ENCODE results near the gene MRPL50.

Gene MRPL50

DNA sequence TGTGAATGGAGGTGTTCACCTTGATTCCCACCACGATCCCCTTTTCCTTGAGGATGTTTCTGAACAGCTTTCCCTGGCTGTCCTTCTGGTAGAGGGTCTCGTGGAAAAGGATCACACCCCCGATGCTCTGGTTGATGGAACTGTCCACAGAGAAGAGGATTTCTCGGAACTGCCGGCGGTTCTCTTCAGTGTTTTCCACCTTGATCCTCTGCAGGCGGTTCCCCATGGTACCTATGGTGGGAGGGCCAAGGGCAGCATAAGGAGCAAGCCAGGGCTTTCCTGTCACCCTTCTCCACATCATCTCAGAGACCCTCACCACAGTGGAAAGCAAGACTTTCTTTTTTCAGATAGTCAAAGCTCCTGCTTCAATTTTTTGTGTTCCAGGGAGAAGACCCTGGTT lies 31.3 kb upstream of the MRPL50 start:
- Mint-ChIP-seq H3K27me3 (ENCODE audit: low read depth) (no peaks in the 10 kb centered on the region), H3K27ac (no peak overlapping the region), H3K9me3 (no peaks in the 10 kb centered on the region), H3K4me3 (no peak overlapping the region), H3K36me3 (ENCODE audit: low read depth) (no peaks in the 10 kb centered on the region), H3K4me1 (ENCODE audit: low read depth) (no peaks in the 10 kb centered on the region)
- no peak for DNase-seq (ENCODE audit: low spot score)

DNA sequence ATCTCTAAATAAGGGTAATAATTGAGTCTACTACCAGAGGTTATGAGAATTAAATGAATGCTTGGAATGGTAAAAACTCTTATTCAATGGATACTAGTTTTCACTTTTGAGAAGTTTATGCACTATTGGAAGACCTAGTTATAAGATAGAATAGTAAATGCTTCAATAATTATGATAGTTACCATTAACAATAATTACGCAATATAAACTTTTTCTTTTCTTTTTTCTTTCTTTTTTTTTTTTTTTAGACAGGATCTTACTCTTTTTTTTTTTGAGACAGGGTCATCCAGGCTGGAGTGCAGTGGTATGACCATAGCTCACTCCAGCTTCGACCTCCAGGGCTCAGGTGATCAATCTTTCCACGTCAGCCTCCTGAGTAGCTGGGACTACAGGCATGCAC lies 30.5 kb upstream of the MRPL50 start:
- H3K36me3 Mint-ChIP-seq (ENCODE audit: low read depth) = no peaks in the 10 kb centered on the region
- DNase-seq (ENCODE audit: low spot score) = no peak
- no peak overlapping the region for H3K27ac Mint-ChIP-seq
- no peaks in the 10 kb centered on the region for H3K27me3 Mint-ChIP-seq (ENCODE audit: low read depth)
- H3K9me3 Mint-ChIP-seq = peaks cover 4% of the 10 kb centered on the region
- H3K4me3 Mint-ChIP-seq = no peak overlapping the region
- H3K4me1 Mint-ChIP-seq (ENCODE audit: low read depth) = no peaks in the 10 kb centered on the region

DNA sequence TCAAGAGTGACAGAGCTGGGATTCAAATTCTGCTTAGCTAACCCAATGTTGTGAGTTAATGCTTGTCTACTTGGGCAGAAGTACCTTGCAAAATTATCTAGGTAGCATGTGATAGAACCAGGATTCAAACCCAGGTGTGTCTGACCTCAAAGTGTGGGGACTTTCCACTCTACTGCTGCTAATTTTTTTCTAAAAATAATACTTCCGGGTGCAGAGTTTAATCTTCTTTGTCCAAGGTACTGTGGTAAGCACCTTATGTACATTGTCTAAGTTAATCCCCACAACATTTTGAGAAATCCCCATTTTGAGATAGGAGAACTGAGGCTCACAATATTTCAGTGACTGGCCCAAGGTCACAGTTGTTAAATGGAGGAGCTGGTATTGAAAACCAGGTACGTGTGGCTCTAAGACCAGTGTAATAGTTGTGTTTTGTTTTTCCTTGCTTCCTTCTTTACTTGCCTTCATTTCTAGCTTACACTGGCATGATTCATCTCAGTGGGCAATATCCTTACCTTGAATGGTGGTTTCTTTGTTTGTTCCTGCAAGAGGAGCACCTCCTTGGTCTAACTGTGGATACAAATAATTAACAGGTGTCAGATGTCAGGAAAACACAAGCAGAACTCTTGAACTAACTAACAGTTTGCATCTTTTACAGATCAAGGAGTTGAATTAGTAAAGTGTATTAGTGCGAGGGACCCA lies 29.7 kb upstream of the MRPL50 start:
- H3K27ac Mint-ChIP-seq = no peak overlapping the region
- H3K36me3 Mint-ChIP-seq (ENCODE audit: low read depth) = no peaks in the 10 kb centered on the region
- H3K27me3 Mint-ChIP-seq (ENCODE audit: low read depth) = no peaks in the 10 kb centered on the region
- no peak overlapping the region for H3K4me3 Mint-ChIP-seq
- peaks cover 4% of the 10 kb centered on the region for H3K9me3 Mint-ChIP-seq
- no peaks in the 10 kb centered on the region for H3K4me1 Mint-ChIP-seq (ENCODE audit: low read depth)
- no peak for DNase-seq (ENCODE audit: low spot score)

DNA sequence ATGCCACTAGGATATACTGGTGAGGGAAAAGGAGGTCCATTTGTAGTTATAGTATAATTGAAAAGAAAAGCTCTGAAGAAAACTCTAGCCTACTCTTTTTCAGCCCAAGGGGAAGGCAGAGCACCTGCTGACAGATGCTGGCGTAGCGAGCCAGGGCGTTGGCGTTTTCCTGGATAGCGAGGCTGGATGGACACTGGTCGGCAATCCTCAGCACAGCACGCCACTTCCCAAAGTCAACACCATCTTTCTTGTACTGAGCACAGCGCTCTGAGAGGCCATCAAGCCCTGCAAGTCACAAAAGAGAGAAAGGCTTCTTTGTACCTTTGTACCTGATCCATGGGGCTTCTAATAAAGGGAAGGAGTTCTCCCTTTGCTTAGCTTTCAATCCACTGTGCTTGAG lies 28.9 kb upstream of the MRPL50 start:
- H3K27ac Mint-ChIP-seq = no peak overlapping the region
- H3K9me3 Mint-ChIP-seq = peaks cover 4% of the 10 kb centered on the region
- no peaks in the 10 kb centered on the region for H3K36me3 Mint-ChIP-seq (ENCODE audit: low read depth)
- H3K4me3 Mint-ChIP-seq = no peak overlapping the region
- no peaks in the 10 kb centered on the region for H3K27me3 Mint-ChIP-seq (ENCODE audit: low read depth)
- no peaks in the 10 kb centered on the region for H3K4me1 Mint-ChIP-seq (ENCODE audit: low read depth)
- DNase-seq (ENCODE audit: low spot score) = no peak

DNA sequence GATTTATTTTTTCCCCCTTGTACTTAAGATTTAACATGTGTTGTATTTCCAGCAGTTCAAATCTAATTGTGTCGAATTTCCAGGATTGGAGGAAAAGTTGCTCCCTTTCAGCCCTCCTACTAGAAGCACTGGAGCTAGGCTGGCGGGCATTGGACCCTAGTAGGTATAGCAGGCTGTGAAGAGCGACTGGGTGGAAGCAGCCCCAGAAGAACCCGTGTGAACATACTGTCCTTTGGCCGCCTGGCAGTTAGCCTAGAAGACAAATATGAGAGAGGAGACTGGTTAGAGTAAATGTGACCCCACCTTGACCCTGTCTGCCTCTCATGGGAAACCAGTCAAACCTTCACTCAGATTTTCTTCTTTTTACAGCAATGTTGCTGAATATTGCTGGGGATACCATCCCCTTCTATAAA lies 23.2 kb upstream of the MRPL50 start:
- Mint-ChIP-seq H3K36me3 (ENCODE audit: low read depth) (no peaks in the 10 kb centered on the region), H3K9me3 (peaks cover 23% of the 10 kb centered on the region), H3K4me1 (ENCODE audit: low read depth) (no peaks in the 10 kb centered on the region), H3K4me3 (no peak overlapping the region), H3K27me3 (ENCODE audit: low read depth) (no peaks in the 10 kb centered on the region), H3K27ac (no peak overlapping the region)
- DNase-seq (ENCODE audit: low spot score) = no peak

DNA sequence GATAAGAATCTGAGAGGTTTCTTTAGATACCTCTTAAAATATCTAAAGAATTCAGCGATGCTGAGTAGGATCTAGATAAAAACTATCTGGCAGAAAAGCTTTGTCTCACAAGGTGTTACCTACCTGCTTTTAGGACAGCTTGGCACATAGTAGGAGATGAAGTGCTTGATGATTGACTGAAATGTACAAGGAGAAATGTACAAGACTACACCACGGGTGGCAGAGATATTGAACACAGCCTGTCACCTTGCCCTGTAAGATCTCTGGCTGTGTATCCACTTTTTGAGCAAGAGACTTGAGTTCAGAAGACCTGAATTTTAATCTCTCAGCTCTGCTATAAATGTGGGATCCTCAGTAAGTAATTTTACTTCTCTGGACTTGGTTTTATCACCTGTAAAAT lies 21.4 kb upstream of the MRPL50 start:
- no peak for DNase-seq (ENCODE audit: low spot score)
- H3K4me3 Mint-ChIP-seq = no peak overlapping the region
- peaks cover 30% of the 10 kb centered on the region for H3K9me3 Mint-ChIP-seq
- no peak overlapping the region for H3K27ac Mint-ChIP-seq
- H3K4me1 Mint-ChIP-seq (ENCODE audit: low read depth) = no peaks in the 10 kb centered on the region
- H3K27me3 Mint-ChIP-seq (ENCODE audit: low read depth) = no peaks in the 10 kb centered on the region
- H3K36me3 Mint-ChIP-seq (ENCODE audit: low read depth) = no peaks in the 10 kb centered on the region

DNA sequence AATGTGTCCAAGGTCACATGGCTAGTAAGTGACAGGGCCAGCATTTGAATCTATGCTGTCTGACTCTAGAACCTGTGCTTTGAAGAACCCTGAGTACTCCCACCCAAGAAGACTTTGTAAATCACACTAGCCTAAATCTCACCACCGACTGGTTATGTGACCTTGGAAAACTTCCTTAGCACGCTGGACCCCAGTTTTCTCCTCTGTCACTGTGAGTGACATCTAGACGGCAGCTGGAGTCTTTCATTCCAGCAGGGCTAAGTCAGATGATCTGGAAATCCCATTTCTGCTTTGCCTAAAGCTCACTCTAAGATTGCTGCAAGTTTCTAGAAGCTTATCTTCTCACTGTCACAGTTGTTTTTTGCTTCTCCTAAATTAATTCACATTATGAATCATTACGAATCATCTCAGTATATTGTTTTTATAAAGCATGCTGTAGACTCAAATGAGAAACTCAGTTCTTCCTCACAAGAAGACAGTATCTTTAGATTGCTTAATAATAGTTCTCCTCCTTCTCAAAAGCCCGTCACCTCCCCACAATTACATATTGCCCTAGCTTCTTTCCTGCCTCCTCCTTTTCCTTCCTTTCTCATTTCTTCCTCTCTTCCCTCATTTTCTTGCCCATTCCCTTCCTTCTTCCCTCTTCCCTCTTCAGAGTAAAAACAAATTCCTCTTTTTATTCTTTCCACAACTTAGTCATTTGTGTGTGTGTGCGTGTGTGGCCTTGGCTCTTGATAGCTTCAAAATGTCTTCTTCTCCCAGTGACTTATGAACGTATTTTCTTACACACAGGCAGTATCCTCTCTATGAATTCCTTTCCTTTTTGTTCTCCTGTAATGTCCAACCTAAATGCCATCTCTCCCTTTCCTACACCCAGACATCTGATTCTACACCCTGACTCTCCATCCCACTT lies 20.4 kb upstream of the MRPL50 start:
- H3K9me3 Mint-ChIP-seq = peaks cover 36% of the 10 kb centered on the region
- no peak for DNase-seq (ENCODE audit: low spot score)
- no peaks in the 10 kb centered on the region for H3K27me3 Mint-ChIP-seq (ENCODE audit: low read depth)
- H3K27ac Mint-ChIP-seq = no peak overlapping the region
- no peak overlapping the region for H3K4me3 Mint-ChIP-seq
- H3K4me1 Mint-ChIP-seq (ENCODE audit: low read depth) = no peaks in the 10 kb centered on the region
- H3K36me3 Mint-ChIP-seq (ENCODE audit: low read depth) = no peaks in the 10 kb centered on the region

DNA sequence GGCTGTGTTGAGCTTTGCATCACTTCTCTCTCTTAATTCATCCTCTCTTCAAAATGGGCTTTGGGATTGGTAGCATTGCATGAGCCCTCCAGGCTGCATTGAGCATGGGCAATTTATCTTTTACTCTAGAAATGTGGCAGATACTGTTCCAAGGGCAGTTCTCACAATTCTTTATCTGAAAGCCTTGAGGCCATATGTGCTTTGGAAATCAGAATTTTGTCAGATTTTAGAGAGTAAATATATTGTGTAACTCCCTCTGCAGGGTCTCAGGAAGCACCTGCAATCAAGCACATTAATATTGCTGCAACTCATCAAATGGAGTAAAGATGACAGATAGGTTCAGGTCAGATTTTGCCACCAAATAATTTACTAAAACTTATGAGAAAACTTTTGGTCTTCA lies 19.6 kb upstream of the MRPL50 start:
- no peak overlapping the region for H3K4me3 Mint-ChIP-seq
- no peak for DNase-seq (ENCODE audit: low spot score)
- H3K9me3 Mint-ChIP-seq = peaks cover 44% of the 10 kb centered on the region
- peaks cover under 1% of the 10 kb centered on the region for H3K36me3 Mint-ChIP-seq (ENCODE audit: low read depth)
- no peak overlapping the region for H3K27ac Mint-ChIP-seq
- no peaks in the 10 kb centered on the region for H3K4me1 Mint-ChIP-seq (ENCODE audit: low read depth)
- H3K27me3 Mint-ChIP-seq (ENCODE audit: low read depth) = no peaks in the 10 kb centered on the region

DNA sequence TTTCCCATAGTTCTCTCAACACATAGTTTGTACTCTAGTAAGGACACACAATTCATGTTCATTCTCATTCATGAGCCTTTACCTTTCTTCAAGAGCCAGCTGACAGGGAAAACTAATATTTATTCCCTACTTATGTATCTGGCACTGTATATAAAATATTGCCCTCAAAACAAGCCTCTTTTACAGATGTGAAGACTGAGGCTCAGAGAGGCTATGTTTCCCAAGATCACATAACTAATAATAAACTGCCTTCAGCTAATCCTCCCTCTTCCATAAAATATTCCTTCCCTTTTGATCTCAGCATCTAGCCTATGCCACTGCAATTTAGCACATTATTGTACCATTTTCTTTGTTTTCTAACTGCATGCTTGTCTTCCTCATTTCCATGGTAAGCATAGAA lies 19.0 kb upstream of the MRPL50 start:
- no peak for DNase-seq (ENCODE audit: low spot score)
- no peak overlapping the region for H3K27ac Mint-ChIP-seq
- H3K4me3 Mint-ChIP-seq = no peak overlapping the region
- no peaks in the 10 kb centered on the region for H3K4me1 Mint-ChIP-seq (ENCODE audit: low read depth)
- H3K27me3 Mint-ChIP-seq (ENCODE audit: low read depth) = no peaks in the 10 kb centered on the region
- H3K9me3 Mint-ChIP-seq = peaks cover 49% of the 10 kb centered on the region
- peaks cover 5% of the 10 kb centered on the region for H3K36me3 Mint-ChIP-seq (ENCODE audit: low read depth)

DNA sequence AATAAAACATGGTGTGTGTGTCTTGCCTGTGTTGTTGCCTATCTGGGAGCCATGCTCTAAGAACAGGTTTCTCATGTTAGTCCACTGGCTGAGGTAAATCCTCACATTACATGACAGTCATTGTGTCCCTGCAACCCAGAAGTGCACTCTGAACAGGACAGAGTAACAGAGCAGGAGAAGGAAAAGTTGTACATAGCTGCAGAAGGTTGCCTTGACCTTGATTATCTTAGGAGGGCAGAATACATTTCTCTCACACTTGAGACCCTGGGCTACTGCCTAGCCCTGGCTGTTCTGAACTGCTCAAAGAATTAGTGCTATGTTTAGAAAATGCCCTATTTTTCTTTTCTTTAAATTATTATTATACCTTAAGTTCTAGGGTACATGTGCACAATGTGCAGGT lies 17.2 kb upstream of the MRPL50 start:
- H3K4me3 Mint-ChIP-seq = no peak overlapping the region
- peaks cover 64% of the 10 kb centered on the region for H3K9me3 Mint-ChIP-seq
- H3K27ac Mint-ChIP-seq = no peak overlapping the region
- peaks cover 11% of the 10 kb centered on the region for H3K36me3 Mint-ChIP-seq (ENCODE audit: low read depth)
- H3K4me1 Mint-ChIP-seq (ENCODE audit: low read depth) = no peaks in the 10 kb centered on the region
- no peak for DNase-seq (ENCODE audit: low spot score)
- no peaks in the 10 kb centered on the region for H3K27me3 Mint-ChIP-seq (ENCODE audit: low read depth)

DNA sequence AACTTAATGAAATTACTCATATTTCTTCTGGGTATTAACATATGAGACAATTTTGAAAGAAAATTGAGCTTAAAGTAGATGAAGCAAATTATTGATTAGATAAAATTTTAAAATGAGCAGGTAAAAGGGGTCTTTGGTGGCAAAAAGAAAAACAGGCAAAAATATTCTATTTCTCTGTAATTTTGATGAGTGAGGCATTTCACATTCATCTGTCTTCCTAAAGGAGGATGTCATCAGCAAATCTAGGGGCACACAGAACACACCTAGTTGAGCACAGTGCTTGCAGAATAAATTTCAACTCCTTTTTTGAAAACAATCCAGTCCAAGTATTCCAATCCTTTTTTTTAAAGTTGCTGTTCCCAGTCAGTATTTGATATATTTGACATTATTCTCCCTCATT lies 16.4 kb upstream of the MRPL50 start:
- Mint-ChIP-seq H3K27me3 (ENCODE audit: low read depth) (no peaks in the 10 kb centered on the region), H3K27ac (no peak overlapping the region), H3K4me3 (no peak overlapping the region), H3K36me3 (ENCODE audit: low read depth) (peaks cover 11% of the 10 kb centered on the region), H3K9me3 (peaks cover 69% of the 10 kb centered on the region), H3K4me1 (ENCODE audit: low read depth) (no peaks in the 10 kb centered on the region)
- DNase-seq (ENCODE audit: low spot score) = no peak

DNA sequence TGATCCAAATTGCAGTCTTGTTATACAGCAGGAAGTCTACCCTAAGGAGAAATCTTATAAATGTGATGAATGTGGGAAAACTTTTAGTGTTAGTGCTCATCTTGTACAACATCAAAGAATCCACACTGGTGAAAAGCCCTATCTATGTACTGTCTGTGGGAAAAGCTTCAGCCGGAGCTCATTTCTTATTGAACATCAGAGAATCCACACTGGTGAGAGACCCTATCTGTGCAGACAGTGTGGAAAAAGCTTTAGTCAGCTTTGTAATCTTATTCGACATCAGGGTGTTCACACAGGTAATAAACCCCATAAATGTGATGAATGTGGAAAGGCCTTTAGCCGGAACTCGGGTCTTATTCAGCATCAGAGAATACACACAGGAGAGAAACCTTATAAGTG lies 10.7 kb upstream of the MRPL50 start:
- Mint-ChIP-seq H3K27ac (no peak overlapping the region), H3K4me1 (ENCODE audit: low read depth) (no peaks in the 10 kb centered on the region), H3K36me3 (ENCODE audit: low read depth) (peaks cover 66% of the 10 kb centered on the region), H3K9me3 (peaks cover 88% of the 10 kb centered on the region), H3K27me3 (ENCODE audit: low read depth) (no peaks in the 10 kb centered on the region), H3K4me3 (no peak overlapping the region)
- DNase-seq (ENCODE audit: low spot score) = no peak

DNA sequence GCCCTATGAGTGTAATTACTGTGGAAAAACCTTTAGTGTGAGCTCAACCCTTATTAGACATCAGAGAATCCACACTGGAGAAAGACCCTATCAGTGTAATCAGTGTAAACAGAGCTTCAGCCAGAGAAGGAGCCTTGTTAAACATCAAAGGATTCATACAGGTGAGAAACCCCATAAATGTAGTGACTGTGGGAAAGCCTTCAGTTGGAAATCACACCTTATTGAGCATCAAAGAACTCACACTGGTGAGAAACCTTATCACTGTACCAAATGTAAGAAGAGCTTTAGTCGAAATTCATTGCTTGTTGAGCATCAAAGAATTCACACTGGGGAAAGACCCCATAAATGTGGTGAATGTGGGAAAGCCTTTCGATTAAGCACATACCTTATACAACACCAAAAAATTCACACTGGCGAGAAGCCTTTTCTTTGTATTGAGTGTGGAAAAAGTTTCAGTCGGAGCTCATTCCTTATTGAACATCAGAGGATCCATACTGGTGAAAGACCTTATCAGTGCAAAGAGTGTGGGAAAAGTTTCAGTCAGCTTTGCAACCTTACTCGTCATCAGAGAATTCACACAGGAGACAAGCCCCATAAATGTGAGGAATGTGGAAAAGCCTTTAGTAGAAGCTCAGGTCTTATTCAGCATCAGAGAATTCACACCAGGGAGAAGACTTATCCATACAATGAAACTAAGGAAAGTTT lies 10.1 kb upstream of the MRPL50 start:
- no peaks in the 10 kb centered on the region for H3K27me3 Mint-ChIP-seq (ENCODE audit: low read depth)
- H3K9me3 Mint-ChIP-seq = peaks cover 89% of the 10 kb centered on the region
- H3K36me3 Mint-ChIP-seq (ENCODE audit: low read depth) = peaks cover 71% of the 10 kb centered on the region
- no peak for DNase-seq (ENCODE audit: low spot score)
- H3K4me3 Mint-ChIP-seq = no peak overlapping the region
- no peaks in the 10 kb centered on the region for H3K4me1 Mint-ChIP-seq (ENCODE audit: low read depth)
- no peak overlapping the region for H3K27ac Mint-ChIP-seq

All from T-helper 2 cell treated with Interferon-gamma antibody and Interleukin-4, amounts not matched to agents 5 μg/mL and 100 μg/mL, for 36 hours (primary cell).